Stimulated activated effector memory CD8-positive, alpha-beta T cell treated with anti-CD3 and anti-CD28 coated beads, Interleukin-12 subunit alpha, Interleukin-12 subunit beta, amount 100 ng/mL, for 72 hours (primary cell): ENCODE results near the gene ASH1L.

Source experiments
- ATAC-seq: fragments of 150-1000 bp; cut with Tn5 transposase; 2 replicates; pipeline ENCODE4 v1.10.0; 2021
- DNase-seq, 2 donors: peaks; one replicate each; pipeline ENCODE4 v3.0.0; 2021 to 2022; ENCODE audit warnings: low spot score in 2 of 2
- H3K27ac Mint-ChIP-seq: one replicate; pipeline ENCODE4 v1.8.0; 2022; ENCODE audit warnings: mild to moderate bottlenecking, mixed read lengths
- H3K36me3 Mint-ChIP-seq: one replicate; pipeline ENCODE4 v1.8.0; 2022; ENCODE audit warnings: mild to moderate bottlenecking, mixed read lengths
- H3K4me1 Mint-ChIP-seq: one replicate; pipeline ENCODE4 v1.8.0; 2022; ENCODE audit warnings: mixed read lengths
- H3K4me3 Mint-ChIP-seq: one replicate; pipeline ENCODE4 v1.8.0; 2022; ENCODE audit warnings: mild to moderate bottlenecking, mixed read lengths
- H3K9me3 Mint-ChIP-seq: one replicate; pipeline ENCODE4 v1.8.0; 2022; ENCODE audit warnings: mixed read lengths

Gene ASH1L

DNA sequence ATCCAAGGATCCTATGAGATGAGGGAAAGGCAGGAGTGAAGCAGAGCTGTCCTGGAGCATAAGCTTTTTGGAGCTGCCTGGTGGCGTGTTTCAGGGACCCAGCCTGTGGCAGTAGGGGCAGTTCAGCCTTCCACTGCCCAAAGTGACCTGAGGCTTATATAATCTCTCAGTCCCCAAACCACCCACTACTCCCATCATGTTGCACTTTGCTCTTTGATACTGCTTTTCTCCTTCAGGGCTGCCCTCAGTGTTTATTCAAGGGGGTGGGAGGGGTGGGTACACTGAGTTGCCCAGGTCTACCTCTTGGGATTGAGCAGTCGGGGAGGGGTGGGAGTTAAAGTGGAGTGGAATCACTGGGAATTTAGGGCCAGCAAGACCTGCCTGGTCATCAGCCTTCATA lies 276.1 kb downstream of the ASH1L start:
- no peak for ATAC-seq
- H3K27ac Mint-ChIP-seq = no peak overlapping the region
- no peaks in the 10 kb centered on the region for H3K9me3 Mint-ChIP-seq
- no peak for DNase-seq
- H3K4me3 Mint-ChIP-seq = no peak overlapping the region
- no peaks in the 10 kb centered on the region for H3K4me1 Mint-ChIP-seq
- H3K36me3 Mint-ChIP-seq = no peaks in the 10 kb centered on the region

GRCh38 chr1:155285631-155286044 lies 277.0 kb downstream of the ASH1L start:
- Mint-ChIP-seq H3K4me3 (no peak overlapping the region), H3K36me3 (no peaks in the 10 kb centered on the region), H3K27ac (no peak overlapping the region), H3K4me1 (no peaks in the 10 kb centered on the region), H3K9me3 (no peaks in the 10 kb centered on the region)
- ATAC-seq (no peak), DNase-seq (no peak)
